NOMO-1 treated with dmso at 0.1 percent for 144 hours (cell line): ENCODE data around the gene NPAS3.

Source experiments
- DNase-seq: peaks from one replicate; lab custom pipeline; 2025; ENCODE audit not compliant: unreplicated experiment; lab: John Stamatoyannopoulos, UW

Gene NPAS3

DNA sequence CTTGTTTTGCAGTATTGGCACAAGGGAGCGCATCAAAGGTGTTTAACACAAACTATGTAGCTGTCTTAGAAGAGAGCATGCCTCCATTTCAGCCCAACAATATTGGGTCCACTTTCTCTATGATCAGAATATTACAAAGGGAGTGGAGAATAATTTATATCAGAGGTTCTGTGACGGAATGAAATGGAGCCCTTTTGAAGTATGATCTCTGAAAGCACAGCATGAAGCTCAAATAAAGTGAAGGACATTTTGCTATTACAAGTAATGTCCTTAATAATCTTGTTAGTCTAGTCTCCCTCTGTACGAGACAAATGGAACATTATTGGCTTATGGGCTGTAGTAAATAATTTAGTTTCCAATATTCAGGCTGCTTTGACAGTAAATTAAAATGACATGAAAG, 302.7 kb downstream of the NPAS3 start:
- no peak for DNase-seq

DNA sequence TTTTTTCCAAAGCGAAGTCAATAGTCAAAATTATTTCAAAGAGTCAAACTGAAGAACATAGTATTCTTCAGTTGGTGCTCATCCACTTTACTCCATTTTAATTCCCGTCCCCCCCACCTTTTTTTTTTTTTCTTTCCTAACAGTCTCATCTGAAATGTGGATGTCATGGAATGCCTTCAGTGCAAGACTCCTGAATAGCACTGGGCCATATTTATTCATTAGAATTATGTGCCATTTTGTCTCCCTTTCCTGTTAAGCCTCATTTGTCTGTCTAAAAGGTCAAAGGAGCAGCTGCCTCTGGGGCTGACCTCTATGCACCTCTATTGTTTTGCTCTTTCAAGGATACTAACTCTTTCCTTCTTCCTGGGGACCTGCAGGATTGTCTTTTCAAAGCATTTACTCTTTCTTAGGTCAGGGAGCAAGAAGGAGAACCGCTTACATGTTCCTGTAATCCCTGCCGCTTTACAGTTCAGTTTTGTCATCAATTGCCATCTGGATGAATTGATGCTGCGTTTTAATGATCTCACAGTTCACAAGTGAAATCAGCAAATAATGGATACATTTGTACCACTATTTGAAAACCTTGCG, 310.6 kb downstream of the NPAS3 start:
- DNase-seq = no peak

DNA sequence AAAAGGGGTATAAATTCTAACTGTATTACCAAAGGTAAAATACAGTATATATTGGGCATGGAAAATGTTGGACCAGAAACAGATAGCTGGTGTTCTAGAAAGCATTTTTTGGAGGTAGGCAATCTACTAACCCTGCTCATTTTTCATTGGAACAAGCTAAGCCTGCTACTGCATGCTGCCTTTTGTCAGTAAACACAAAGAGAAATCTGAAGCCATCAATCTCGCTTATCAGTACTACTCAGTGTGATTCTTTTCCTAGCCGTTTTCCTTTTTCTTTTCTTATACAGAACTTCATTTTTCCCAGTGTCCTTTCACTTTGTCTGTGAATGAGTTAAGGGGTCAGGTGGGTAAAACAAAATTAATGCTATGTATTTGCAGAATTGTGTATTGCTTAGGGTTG, 312.3 kb downstream of the NPAS3 start:
- DNase-seq = no peak

DNA sequence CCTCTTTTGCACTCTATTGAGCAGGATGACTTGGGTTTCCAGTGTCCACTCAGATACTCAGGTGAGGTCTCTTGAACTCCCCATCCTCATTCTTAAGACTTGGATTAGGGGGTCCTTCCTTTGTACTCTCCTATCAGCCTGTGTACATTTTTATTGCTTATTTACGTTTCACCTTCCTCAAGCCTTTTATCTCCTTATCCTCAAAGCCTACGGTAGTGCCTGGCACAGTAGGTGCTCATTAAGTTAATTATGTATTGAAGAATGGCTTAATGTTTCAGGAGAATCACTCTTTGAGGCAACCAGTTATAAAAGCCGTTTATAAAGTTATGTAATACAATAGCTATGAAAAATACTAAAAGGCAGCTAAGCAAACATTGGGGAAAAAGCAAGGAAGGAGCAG, 315.7 kb downstream of the NPAS3 start:
- DNase-seq = no peak

DNA sequence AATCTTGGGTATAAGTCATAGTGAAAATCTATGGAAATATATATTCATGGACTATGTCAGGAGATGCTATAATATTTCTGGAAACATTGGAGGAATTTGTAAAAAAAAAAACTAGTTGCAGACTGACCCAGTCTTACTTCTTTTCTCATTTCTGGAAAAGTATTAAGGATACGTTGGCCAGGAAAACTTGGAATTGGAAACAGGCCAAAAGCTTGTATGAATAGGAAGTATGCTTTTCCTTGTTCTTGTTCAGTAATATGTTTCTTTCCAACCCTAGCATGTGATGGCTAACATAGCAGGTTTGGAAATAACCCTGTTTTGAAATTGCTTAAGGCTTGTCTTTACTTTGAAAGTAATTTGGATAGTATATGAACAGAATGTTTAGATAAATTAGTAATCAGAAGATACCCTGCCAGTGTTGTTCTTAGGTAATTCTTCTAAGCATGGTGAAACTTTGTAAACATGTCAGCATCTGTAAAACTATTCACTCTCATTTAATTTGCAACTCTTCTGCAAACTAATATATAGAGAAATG, 316.2 kb downstream of the NPAS3 start:
- no peak for DNase-seq

DNA sequence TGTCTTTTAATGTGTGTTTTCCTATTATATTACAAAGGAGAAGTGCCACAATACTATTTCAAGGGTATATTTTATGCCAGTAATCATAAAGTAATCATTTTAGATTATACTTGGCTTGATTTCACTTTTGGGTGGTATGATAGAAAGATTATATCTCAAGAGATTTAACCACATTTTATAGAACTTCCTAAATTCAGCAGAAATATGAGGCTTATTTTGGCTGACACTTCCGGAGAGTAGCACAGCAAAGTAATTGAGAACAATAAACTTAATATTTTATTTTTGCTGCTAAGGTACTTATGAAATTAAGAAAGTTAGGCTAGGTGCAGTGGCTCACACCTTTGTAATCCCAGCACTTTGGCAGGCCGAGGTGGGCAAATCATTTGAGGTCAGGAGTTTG, 319.1 kb downstream of the NPAS3 start:
- no peak for DNase-seq

DNA sequence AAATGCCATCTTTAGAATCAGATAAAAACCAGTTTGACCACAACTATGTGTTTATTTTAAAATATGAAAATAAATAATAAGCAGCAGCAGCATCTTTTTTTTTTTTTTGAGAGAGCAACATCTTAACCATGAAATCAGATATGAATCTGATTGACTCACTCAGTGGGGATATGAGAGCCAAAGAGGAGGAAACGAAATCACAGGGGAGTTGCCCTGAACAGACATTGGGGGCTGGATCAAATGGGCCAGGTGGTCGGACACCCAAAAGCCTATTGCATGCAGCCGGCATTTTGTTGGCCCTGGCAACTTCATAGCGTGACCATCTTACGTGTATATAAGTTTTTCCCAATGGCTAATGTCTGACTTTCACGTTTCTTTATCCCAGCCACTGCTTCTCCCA, 321.1 kb downstream of the NPAS3 start:
- DNase-seq = no peak

DNA sequence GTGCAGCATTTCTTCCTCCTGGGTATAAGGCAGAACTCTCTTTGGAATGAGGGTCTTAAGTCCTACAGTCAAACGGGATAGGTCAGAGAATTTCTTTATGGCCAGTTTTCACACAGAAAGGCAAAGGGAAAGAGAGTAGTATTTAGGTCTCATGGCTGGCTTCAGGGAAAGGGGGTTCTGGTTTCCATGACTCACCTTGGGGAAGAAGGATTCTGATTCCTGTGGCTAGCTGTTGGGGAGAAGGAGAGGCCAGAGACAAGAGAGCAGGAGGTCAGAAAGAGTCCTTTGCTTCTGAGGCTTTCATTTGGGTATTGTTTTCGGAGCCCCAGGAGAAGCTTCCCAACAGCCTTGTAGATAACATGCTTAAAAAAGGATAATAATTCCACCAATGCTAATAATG, 332.5 kb downstream of the NPAS3 start:
- no peak for DNase-seq

DNA sequence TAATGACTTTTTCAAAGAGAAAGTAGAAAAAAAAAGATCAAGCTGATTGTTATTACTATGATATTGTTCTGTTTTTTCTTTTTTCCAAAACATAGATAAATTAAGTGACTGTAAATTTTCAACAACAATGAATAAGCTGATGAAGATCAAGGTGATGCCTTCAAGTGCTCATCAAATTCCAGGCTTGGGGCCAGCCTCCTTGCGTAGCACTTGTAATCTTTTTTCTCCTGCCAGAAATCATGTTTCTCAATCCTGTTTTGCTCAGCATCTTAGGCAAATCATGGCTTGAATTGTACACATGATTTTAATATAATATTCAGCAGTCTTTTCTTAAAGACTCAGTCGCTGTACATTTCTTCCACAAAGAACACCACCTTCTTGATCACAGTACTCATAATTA, 333.2 kb downstream of the NPAS3 start:
- no peak for DNase-seq

DNA sequence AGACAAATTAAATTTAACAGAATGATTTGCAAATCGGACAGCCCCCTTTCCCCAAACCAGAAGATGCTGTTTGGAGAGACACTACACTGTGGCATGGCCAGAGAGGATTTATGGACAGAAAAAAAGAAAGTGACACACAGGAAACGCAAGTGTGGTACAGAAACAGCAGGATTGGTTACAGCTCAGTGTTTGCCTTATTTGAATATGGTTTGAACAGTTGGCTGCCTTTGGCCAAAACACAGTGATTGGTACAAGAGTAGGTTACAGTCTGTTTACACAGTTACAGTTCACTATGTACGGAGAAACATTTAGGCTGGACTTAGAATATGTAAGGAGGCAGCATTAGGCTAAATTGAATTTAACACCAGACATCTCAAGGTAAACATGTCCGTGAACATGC, 335.3 kb downstream of the NPAS3 start:
- no peak for DNase-seq

DNA sequence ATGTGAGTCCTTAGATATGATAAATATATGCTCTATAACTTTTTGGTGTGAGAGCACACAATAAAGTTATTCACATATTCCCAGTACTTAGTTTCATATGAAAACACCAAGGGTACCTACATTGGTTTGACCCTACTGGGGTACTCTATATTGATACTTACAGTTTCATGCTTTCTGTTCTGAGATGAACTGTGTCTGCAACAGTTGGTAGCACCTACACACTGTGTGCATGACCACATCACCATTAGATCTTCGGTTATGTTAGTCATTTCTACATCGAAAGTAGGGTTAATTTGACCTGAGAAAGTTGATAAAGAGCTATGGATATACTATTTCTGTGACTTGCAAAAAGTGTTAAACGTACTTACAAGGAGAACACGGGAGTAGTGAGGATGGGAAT, 337.2 kb downstream of the NPAS3 start:
- no peak for DNase-seq

DNA sequence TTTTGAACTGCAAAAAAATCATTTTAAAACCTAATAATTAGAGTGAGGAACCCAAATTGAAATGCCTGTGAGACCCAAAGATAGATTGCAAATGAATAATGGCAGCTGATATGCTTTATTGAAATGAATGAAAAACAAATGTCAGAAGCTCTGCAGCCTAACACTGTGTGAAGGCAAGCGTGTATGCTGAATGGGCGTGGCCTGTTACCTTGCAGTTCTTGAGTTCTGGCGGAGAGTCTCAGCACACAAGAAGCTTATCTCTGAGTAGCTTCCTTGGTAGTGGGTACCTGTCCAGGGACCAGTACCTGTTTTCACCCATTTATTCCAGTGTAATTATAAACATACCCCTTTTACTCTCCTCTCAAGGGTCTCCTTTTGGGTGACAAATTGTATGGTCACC, 341.2 kb downstream of the NPAS3 start:
- no peak for DNase-seq

DNA sequence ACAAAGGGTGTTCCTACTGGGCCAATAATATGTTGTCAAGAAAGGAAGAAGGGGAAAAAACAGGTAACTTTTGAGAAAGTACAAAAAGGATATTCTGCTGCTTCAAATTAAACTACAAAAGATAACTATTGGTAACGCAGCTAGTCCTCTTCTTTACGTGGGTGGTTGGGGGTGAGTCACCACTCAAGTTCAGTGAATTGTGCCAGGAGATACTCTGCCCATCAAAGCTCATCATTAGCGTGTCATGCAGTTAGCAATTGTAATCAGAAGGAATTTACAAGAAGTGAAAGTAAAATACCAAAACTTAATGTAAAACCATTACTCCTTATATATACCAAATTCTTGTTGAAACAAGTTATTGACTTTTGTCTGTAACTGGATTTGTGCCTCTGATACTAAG, 342.0 kb downstream of the NPAS3 start:
- DNase-seq = no peak

DNA sequence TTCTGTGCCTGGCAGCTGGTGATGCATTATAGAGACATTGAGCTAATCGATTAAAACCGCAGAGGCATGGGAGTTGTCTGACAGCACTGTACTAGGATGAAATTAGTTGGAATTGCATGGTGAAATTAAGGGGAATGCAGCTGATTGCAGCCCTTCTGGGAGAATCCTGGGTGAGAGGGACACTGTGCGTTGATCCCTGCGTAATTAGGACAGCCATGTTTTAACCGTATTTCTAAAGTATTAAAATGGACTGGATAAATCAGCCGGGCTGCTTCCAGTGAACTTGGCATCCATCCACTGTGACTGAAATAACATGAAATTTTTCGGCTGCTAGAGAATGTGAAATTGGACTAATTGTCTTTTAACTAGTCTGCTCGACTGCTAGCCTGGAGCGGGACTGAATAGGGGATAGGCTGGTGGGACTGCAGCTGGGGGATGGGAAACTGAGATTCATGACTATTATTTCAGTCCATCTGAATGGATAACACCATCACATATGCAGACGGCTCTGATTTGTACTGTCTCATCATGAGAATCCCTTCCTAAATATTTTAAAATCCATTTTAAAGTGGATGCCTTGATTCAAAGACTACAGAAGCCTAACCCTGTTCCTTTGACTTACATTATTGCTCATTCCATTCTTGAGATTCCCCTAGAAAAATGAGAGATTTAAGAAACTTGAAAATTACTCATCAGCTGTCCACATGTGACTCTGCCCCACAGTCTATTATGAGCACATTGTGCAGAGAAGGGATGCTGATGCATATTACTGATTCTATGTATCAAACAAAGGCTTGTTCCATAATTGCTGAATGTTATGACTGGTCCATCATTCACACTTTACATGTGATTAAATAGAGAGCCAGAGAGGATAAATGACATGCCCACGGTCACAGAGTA, 343.9 kb downstream of the NPAS3 start:
- DNase-seq = no peak

DNA sequence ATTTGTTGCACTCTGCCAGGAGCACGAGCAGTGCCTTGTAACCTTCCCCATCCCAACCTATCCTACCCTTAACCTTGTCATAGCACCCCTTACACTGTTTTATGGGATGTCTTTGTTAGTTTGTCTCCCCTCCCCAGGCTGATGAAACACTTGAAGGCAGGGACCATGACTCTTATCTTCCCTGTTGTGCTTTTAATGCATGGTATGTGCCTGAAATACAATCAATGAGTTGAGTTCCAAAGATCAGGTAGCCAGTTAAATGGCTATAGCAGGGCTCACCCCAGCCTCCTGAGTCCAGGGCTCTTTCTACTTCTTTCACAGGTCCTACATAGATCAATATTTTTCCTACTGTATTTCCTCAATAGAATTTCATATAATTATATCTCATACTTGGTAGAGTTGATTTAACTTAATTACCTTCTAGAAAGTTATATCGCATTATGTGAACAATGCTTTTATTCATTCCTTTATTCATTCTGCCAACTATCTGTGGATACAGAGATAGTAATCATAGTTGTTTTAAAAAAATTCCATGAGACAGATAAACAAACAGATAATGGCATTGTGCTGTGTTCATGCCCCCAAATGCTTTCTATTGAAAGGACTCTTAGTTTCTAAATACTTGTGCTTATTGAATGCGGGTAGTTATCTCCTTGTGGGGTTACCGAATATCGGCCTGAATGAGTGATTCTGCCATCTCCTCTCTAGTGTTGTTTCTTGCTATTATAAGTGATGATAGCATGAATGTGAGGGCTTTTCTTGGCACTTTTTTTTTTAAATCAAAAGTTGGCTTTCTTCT, 347.4 kb downstream of the NPAS3 start:
- DNase-seq = no peak

DNA sequence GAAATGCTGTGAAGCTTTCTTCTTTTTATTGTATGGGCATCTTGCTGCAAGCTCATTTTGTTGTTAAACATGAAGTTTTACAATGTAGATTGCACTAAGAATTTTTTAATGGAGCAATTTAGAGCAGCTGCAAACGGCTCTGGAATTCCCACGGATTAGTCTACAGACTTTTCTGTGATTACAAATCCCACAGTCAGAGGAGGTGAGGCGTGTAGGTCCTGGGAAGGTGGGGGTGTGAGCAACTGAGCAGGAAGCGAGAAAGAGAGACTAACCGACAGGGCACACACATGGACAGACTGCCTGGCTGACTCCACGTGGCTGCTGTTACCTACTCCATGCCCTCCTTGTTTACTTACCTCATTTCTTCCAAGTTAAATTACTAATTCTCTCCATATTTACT, 348.5 kb downstream of the NPAS3 start:
- no peak for DNase-seq

DNA sequence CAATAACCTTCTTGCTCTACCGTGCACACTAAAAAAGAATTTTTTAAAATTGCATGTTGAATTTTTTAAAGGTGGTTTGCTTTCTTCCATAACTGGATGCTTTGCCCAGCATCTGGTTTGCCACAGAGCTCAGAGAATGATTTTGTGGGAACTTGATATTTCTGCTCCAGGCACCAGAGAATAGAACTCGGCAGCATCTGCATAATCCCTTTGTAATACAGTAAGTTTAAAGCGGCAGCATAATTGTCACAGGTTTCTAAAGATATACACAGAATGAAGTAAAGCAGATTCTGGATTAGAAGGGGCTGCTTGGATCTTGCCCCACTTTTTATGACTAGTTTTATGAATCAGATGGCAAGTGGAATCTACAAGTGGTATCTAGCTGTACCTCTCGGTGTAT, 352.0 kb downstream of the NPAS3 start:
- DNase-seq = no peak

DNA sequence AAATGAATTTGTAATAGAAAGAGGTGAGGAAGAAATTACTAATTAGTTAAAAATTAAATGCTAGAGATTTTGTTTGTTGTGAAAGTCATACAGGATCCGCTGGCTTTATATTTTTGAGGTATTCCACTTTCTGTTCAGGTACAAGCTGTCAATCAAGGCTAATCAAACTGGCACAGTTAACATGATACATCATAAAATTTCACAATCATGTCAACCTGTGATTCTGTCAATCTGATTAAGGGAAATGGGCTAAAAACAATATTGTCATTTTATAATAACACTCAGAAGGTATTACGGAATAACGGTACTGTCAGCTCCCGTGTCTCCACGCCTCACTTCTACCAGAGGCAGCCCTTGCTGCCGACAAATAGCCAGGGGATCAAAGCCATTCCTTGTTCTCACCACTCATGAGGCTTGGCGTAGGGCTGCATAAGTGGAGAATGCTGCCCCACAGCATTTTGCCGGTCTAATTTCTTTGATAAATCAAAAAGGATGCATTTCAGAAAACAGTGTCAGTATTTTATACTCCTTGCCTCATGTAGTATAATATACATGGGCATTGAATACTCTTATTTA, 352.9 kb downstream of the NPAS3 start:
- DNase-seq = no peak

DNA sequence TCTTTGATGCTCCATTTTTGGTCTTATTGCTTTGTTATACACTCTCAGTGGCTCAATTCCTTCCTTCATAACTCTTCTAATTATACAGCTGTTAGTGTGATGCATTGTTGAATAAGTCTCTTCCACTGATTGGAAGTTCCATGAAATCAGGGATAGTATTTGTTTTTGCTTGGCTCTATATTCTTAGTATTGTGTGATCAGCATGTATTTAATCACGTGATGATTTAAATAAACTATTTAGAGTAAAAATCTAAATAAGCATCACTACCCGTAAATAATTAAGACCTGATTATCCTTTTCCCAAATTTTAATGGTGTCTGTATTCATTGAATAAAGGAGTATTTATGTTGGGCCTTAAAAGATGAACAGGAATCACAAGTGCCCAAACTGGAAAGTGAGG, 355.7 kb downstream of the NPAS3 start:
- DNase-seq = no peak

DNA sequence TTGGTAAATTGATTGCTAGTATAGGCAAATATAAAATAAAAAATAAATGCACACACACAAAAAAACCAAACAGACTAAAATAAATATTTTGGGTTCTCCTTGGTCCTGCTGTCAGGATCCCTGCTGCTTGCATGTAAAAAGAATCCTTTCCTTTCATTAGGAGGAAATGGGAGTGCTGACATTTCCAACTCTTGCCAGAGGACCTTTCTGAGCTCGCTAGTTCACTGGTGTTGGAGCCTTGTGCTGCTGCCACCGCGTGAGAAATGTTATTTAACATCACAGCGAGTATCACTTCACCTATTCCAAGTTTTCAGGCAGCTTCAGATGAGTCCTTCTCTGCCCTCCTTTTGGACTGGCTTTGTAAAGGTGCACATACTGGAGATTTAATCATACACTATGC, 358.9 kb downstream of the NPAS3 start:
- no peak for DNase-seq

DNA sequence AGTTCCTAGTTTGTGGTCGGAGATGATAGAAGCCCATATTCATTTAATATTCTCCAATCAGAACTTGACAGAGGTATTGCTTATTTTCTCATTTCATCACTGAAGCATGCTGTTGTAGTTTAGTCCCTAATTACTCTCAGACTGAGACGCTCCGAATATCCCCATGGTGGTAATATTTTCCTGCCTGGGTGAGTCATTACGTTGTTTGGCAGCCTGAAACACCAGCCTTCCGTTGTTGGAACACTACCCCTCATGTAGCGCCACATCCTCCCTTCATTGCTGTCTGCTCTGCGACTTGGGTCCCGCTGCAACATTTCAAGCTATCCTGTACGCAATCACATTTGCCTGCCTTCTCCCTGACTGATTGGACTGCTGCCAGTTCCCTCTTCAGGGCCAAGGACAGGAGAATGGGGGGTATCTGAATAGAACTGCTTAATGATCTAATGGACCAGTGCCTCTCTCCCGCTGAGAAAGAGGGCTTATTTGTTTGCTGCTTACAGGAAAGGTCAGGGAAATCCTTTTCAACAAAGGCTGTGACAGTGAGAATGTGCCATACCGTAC, 369.1 kb downstream of the NPAS3 start:
- no peak for DNase-seq
